ENCODE results near the gene RPS18. TPM values are rescaled to one million over a fixed set of nuclear protein-coding genes. Genes with fewer than 3 reads are reported as not detected.

The RPS18 gene
- total and polyA plus RNA-seq, 10 of the 15 experiments (the other 5 are each of a cell fraction or from before 2014, with no cell fraction given), result 4,228 to 20,828 (median 7,406) TPM

GRCh38 chr6:33237741-33238140 is 34.1 kb upstream of the RPS18 start:
- no peak for FAIRE-seq
- Histone ChIP-seq H4K20me1 (ENCODE audit: control insufficient read depth, insufficient read depth) (no peaks in the 10 kb centered on the region), H3K27me3 (replicated peaks in 1 of 2; ENCODE audit: control insufficient read depth in 2 of 2, insufficient read depth in 2 of 2, low read length in 1 of 2) (peaks cover 2 to 3% of the 10 kb centered on the region in 2 experiments; a peak in 2 of 4 replicates), H3K4me3 (no peak overlapping the region), H3K9me3 (replicated peaks; ENCODE audit: control insufficient read depth, insufficient read depth, low read length) (no peaks in the 10 kb centered on the region), H2AFZ (ENCODE audit: control insufficient read depth, low read depth, low read length) (no peak overlapping the region), H3K9ac (ENCODE audit: control insufficient read depth, insufficient read depth, low read length) (no peak overlapping the region), H3K27ac (ENCODE audit: control insufficient read depth, insufficient read depth) (no peak overlapping the region), H3K79me2 (ENCODE audit: control insufficient read depth, insufficient read depth, low read length) (no peaks in the 10 kb centered on the region), H3K4me1 (ENCODE audit: control insufficient read depth, insufficient read depth, low read length) (no peaks in the 10 kb centered on the region), H3K36me3 (ENCODE audit: control insufficient read depth in 2 of 2, insufficient read depth in 2 of 2, low read length in 1 of 2) (no peaks in the 10 kb centered on the region), H3K4me2 (ENCODE audit: control insufficient read depth, insufficient read depth) (no peak overlapping the region)
- intact Hi-C loops (cut with micrococcal nuclease; ENCODE audit: unreplicated experiment), result no loop called here
- ChIA-PET POLR2A (interaction anchor here (0.9 kb wide), 1 partner anchor 34 kb away, joined by 3 read pairs; the partner anchor contains the start of genes RPS18 and VPS52), SMC1A (ENCODE audit: uncharacterized antibody, unreplicated experiment) (no interaction called here), RAD21 (ENCODE audit: unreplicated experiment) (no interaction called here), CTCF (interaction anchor here (1.0 to 1.5 kb wide), 5 partner anchors 9 to 90 kb away, joined by 3 to 7 read pairs (median 4); no protein-coding TSS in a partner anchor)
- no peak for ATAC-seq
- in situ Hi-C loops (cut with MboI), result no loop called here
- WGBS (ENCODE audit: insufficient coverage, insufficient replicate concordance, low lambda C conversion rate, missing lambda C conversion rate), result 3% methylated on average over 2 of the region's 2 CpGs
- no peak for TF ChIP-seq SKIL (IDR thresholded peaks at IDR 0.05; ENCODE audit: low read depth, poor library complexity, severe bottlenecking)
- TF ChIP-seq TCF12 (IDR thresholded peaks at IDR 0.05; ENCODE audit: low read depth, low read length), result no peak
- no peak for TF ChIP-seq ZBTB4 (CRISPR knock-in tag; IDR thresholded peaks at IDR 0.05)
- DNase-seq (ENCODE audit: low read depth, low spot score), result no peak
- BruUV-seq (replicated peaks), result no TSS peak
